CD8-positive, alpha-beta memory T cell (primary cell): ENCODE data around the gene LAMA3. TPM values are rescaled to one million over a fixed set of nuclear protein-coding genes. Genes with fewer than 3 reads are reported as not detected.

Experiments
- CTCF ChIA-PET: fragments of 350-600 bp; sonication (Branson Sonifier 250); formaldehyde crosslinking; loops from one replicate; lab custom pipeline; 2021; ENCODE audit warnings: antibody characterized with exemption; lab: Charles Lee
- POLR2A ChIA-PET: fragments of 350-600 bp; sonication (Branson Sonifier 250); formaldehyde crosslinking; loops from one replicate; lab custom pipeline; 2021; ENCODE audit warnings: antibody characterized with exemption; lab: Charles Lee
- DNase-seq, 5 donors: peaks; one replicate each; pipeline versions ENCODE4 v3.0.0 to v3.0.0-alpha.2; 2020 to 2022; ENCODE audit warnings: mixed read lengths in 1 of 5
- H3K27ac ChIP-seq: one replicate; pipeline ENCODE4 v1.7.0; 2013; ENCODE audit warnings: low read depth, mild to moderate bottlenecking, low read length, moderate library complexity
- H3K27me3 ChIP-seq: 2 replicates; pipeline ENCODE4 v1.7.0; 2013; ENCODE audit warnings: low read length, mild to moderate bottlenecking; ENCODE audit not compliant: insufficient read depth, poor library complexity, severe bottlenecking
- H3K36me3 ChIP-seq: 2 replicates; pipeline ENCODE4 v1.7.0; 2013; ENCODE audit warnings: mild to moderate bottlenecking, low read length, moderate library complexity; ENCODE audit not compliant: insufficient read depth
- H3K4me1 ChIP-seq: 2 replicates; pipeline ENCODE4 v1.7.0; 2013; ENCODE audit warnings: mild to moderate bottlenecking, low read length, moderate library complexity; ENCODE audit not compliant: insufficient read depth
- H3K4me3 ChIP-seq: 2 replicates; pipeline ENCODE4 v1.7.0; 2013; ENCODE audit warnings: mild to moderate bottlenecking, low read length
- H3K9me3 ChIP-seq: 2 replicates; pipeline ENCODE4 v1.7.0; 2013; ENCODE audit warnings: mild to moderate bottlenecking, low read length
- H3K27ac Mint-ChIP-seq, 8 donors: one replicate each; pipeline ENCODE4 v1.8.0; 2020 to 2021; ENCODE audit warnings: mixed read lengths in 8 of 8, mild to moderate bottlenecking in 6 of 8, inconsistent platforms in 3 of 8, moderate library complexity in 3 of 8
- H3K27me3 Mint-ChIP-seq, 2 donors: one replicate each; pipeline ENCODE4 v1.8.0; 2020 to 2021; ENCODE audit warnings: mixed read lengths in 2 of 2, mild to moderate bottlenecking in 1 of 2, moderate library complexity in 1 of 2
- H3K36me3 Mint-ChIP-seq, 3 donors: one replicate each; pipeline ENCODE4 v1.8.0; 2020 to 2021; ENCODE audit warnings: mixed read lengths in 3 of 3, inconsistent platforms in 1 of 3, mild to moderate bottlenecking in 1 of 3
- H3K4me1 Mint-ChIP-seq, 3 donors: one replicate each; pipeline ENCODE4 v1.8.0; 2020 to 2021; ENCODE audit warnings: mixed read lengths in 3 of 3, inconsistent platforms in 1 of 3, mild to moderate bottlenecking in 1 of 3
- H3K4me3 Mint-ChIP-seq, 7 donors: one replicate each; pipeline ENCODE4 v1.8.0; 2020 to 2021; ENCODE audit warnings: mixed read lengths in 7 of 7, mild to moderate bottlenecking in 6 of 7, moderate library complexity in 4 of 7, inconsistent platforms in 2 of 7
- H3K9me3 Mint-ChIP-seq, 5 donors: one replicate each; pipeline ENCODE4 v1.8.0; 2020 to 2022; ENCODE audit warnings: mixed read lengths in 5 of 5, mild to moderate bottlenecking in 3 of 5, moderate library complexity in 2 of 5, inconsistent platforms in 1 of 5
- polyA plus RNA-seq: library from polyadenylated mRNA; unstranded; fragments of 300-500 nt; fragmentation: Illumina TruSeq; gene quantifications from one replicate; pipeline ENCODE4 v1.2.3, GENCODE V29; 2021
- total RNA-seq, 2 experiments: library from RNA; stranded (reverse); gene quantifications; one replicate each; pipeline ENCODE4 v1.2.3, GENCODE V29; 2021

LAMA3 gene
- total and polyA plus RNA-seq, 3 experiments from 2014 or later: 0.47 TPM; not detected in 2

DNA sequence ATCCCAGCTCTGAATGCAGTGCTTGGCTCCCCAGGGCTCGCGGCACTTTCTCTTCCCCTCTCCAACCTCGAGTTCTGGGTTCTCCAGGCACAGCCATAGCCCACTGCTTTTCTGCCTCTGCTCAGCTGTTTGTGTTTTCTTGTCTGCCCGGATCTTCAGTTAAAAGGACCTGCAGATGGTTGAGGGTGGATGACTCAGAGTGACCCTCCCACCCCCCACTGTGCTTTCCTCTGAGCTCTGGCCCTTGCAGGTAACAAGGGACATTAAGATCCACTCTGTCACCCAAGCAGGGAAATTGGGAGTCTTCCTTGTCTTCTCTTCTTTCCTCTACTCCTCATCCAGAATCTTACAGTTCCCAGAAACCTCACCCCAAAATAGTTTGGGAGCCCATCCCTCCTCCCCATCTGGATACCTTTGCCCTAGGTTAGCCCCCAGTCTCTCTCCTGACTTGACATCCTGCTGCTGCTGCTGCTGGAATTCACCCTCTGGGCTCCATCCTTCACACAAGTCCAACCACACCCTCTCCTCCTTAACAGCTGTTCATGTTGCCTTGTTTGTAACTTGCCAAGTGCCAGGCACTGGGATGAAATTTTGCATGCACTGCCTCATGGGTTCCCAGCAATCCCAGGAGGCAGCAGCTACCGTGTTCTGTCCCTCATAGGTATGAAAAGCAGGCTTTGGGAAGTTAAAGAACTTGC lies 167.4 kb downstream of the LAMA3 start:
- Mint-ChIP-seq H3K4me3 (peak overlapping the region in 1 of 7 donors; percentile 71), H3K9me3 (no peaks in the 10 kb centered on the region), H3K27ac (peak overlapping the region in 3 of 8 donors; percentile 10 to 28 (median 14)), H3K4me1 (peaks cover 9 to 11% (median 11%) of the 10 kb centered on the region in 3 donors), H3K36me3 (no peaks in the 10 kb centered on the region), H3K27me3 (no peaks in the 10 kb centered on the region)
- CTCF ChIA-PET: no interaction called here
- no peaks in the 10 kb centered on the region for H3K27me3 ChIP-seq
- H3K36me3 ChIP-seq: no peaks in the 10 kb centered on the region
- H3K4me3 ChIP-seq: no peak overlapping the region
- no peak for DNase-seq
- POLR2A ChIA-PET: no interaction called here
- H3K27ac ChIP-seq: no peak overlapping the region
- H3K4me1 ChIP-seq: no peaks in the 10 kb centered on the region
- no peaks in the 10 kb centered on the region for H3K9me3 ChIP-seq

DNA sequence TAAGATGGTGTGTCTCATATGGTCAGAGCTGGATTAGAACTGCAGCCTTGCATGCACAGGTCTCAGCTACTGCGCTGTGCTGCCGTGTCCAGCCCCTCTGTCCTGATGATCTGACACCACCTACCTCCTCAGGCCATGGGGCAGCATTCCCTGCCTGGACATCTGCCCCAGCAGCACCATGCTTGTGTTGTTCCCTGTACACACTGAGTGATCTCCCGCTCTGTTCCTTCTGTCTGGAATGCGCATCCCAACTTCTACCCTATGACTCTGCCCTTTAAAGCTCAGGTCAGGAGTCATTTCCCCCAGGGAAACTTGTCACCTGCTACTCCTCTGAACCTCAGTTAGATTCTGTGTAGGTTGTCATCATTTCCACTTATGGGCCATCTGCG lies 167.9 kb downstream of the LAMA3 start:
- no peaks in the 10 kb centered on the region for H3K27me3 Mint-ChIP-seq
- no peak overlapping the region for H3K4me3 ChIP-seq
- H3K27me3 ChIP-seq: no peaks in the 10 kb centered on the region
- H3K4me3 Mint-ChIP-seq: no peak overlapping the region
- no peak overlapping the region for H3K27ac ChIP-seq
- H3K4me1 ChIP-seq: no peaks in the 10 kb centered on the region
- no peak for DNase-seq
- no peaks in the 10 kb centered on the region for H3K9me3 ChIP-seq
- peaks cover 12 to 13% (median 13%) of the 10 kb centered on the region in 3 donors for H3K4me1 Mint-ChIP-seq
- H3K9me3 Mint-ChIP-seq: no peaks in the 10 kb centered on the region
- ChIA-PET POLR2A (no interaction called here), CTCF (no interaction called here)
- no peaks in the 10 kb centered on the region for H3K36me3 Mint-ChIP-seq
- H3K27ac Mint-ChIP-seq: peak overlapping the region in 1 of 8 donors; percentile 43
- no peaks in the 10 kb centered on the region for H3K36me3 ChIP-seq

GRCh38 chr18:23857756-23858155 lies 168.5 kb downstream of the LAMA3 start:
- DNase-seq: no peak
- POLR2A ChIA-PET: interaction anchor here (0.5 kb wide), 1 partner anchor 776 kb away, joined by 3 read pairs; no protein-coding TSS in a partner anchor
- H3K36me3 ChIP-seq: no peaks in the 10 kb centered on the region
- no peaks in the 10 kb centered on the region for H3K36me3 Mint-ChIP-seq
- H3K9me3 ChIP-seq: no peaks in the 10 kb centered on the region
- H3K27me3 Mint-ChIP-seq: no peaks in the 10 kb centered on the region
- H3K4me3 Mint-ChIP-seq: no peak overlapping the region
- H3K27ac ChIP-seq: no peak overlapping the region
- CTCF ChIA-PET: no interaction called here
- H3K4me1 Mint-ChIP-seq: peaks cover 11 to 13% (median 13%) of the 10 kb centered on the region in 3 donors
- H3K4me3 ChIP-seq: no peak overlapping the region
- no peaks in the 10 kb centered on the region for H3K9me3 Mint-ChIP-seq
- no peaks in the 10 kb centered on the region for H3K27me3 ChIP-seq
- no peaks in the 10 kb centered on the region for H3K4me1 ChIP-seq
- H3K27ac Mint-ChIP-seq: peak overlapping the region in 1 of 8 donors; percentile 94

GRCh38 chr18:23859466-23860336 lies 170.4 kb downstream of the LAMA3 start:
- H3K27me3 ChIP-seq: no peaks in the 10 kb centered on the region
- no peaks in the 10 kb centered on the region for H3K36me3 ChIP-seq
- POLR2A ChIA-PET: no interaction called here
- CTCF ChIA-PET: interaction anchor here (1.0 to 1.2 kb wide), 2 partner anchors 16 to 59 kb away, joined by 3 read pairs; no protein-coding TSS in a partner anchor
- Mint-ChIP-seq H3K27me3 (no peaks in the 10 kb centered on the region), H3K27ac (peak overlapping the region in 3 of 8 donors; percentile 26 to 89 (median 29)), H3K4me3 (no peak overlapping the region), H3K36me3 (peaks cover 0 to 5% (median 0%) of the 10 kb centered on the region in 3 donors), H3K4me1 (peaks cover 24 to 28% (median 25%) of the 10 kb centered on the region in 3 donors), H3K9me3 (no peaks in the 10 kb centered on the region)
- no peaks in the 10 kb centered on the region for H3K9me3 ChIP-seq
- H3K4me3 ChIP-seq: no peak overlapping the region
- H3K27ac ChIP-seq: no peak overlapping the region
- H3K4me1 ChIP-seq: peaks cover 12% of the 10 kb centered on the region
- no peak for DNase-seq

- no peaks in the 10 kb centered on the region for H3K27me3 Mint-ChIP-seq
- CTCF ChIA-PET: no interaction called here
- H3K4me1 Mint-ChIP-seq: peaks cover 40 to 44% (median 41%) of the 10 kb centered on the region in 3 donors
- no peak for DNase-seq
- H3K27me3 ChIP-seq: no peaks in the 10 kb centered on the region
- H3K9me3 Mint-ChIP-seq: no peaks in the 10 kb centered on the region
- no peak overlapping the region for H3K4me3 ChIP-seq
- H3K9me3 ChIP-seq: no peaks in the 10 kb centered on the region
- peaks cover 28% of the 10 kb centered on the region for H3K4me1 ChIP-seq
- H3K36me3 Mint-ChIP-seq: peaks cover 0 to 5% (median 0%) of the 10 kb centered on the region in 3 donors
- H3K27ac Mint-ChIP-seq: no peak overlapping the region
- POLR2A ChIA-PET: no interaction called here
- H3K27ac ChIP-seq: no peak overlapping the region
- no peaks in the 10 kb centered on the region for H3K36me3 ChIP-seq
- H3K4me3 Mint-ChIP-seq: no peak overlapping the region
These were observed 172.1 kb downstream of the LAMA3 start for GRCh38 chr18:23861326-23861725.

DNA sequence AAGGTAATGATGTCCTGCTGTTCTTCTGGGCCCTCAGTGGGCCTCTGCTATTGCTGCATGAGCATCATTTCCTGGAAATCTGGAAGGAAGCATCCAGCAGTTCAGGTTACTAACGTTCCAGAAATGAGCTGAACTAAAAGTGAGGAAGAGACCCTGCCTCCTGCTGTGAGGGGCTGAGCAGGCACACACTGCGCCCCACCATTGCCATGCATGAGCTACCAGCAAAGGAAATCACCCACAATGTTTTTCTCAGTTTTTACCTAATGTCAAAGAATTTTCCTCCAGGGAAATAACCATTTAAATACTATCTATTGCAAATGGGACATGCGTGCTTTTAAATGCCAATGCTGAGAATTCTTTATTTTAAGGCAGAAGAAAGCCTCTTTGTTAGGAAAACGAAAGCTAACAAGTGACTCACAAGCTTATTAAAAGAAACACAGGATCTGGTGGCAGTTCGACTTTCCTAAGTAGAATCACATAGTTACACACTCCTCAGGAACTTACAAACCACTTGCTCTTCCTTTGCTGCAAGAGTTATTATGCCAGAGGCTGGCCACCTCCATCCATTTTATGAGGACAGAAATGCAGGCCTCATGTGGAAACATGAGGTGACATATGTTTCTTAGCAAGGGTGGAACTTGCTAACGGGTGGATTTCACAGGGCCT lies 172.7 kb downstream of the LAMA3 start:
- Mint-ChIP-seq H3K4me3 (no peak overlapping the region), H3K27me3 (no peaks in the 10 kb centered on the region)

GRCh38 chr18:23864624-23865023 lies 175.4 kb downstream of the LAMA3 start:
- DNase-seq: peak; percentile 16 to 71 (median 28)
- H3K27me3 ChIP-seq: no peaks in the 10 kb centered on the region
- POLR2A ChIA-PET: interaction anchor here (0.5 to 0.6 kb wide), 2 partner anchors 129 to 151 kb away, joined by 3 to 13 read pairs; no protein-coding TSS in a partner anchor
- peaks cover 40% of the 10 kb centered on the region for H3K4me1 ChIP-seq
- Mint-ChIP-seq H3K27ac (peak overlapping the region; percentile 72 to 97 (median 88)), H3K9me3 (no peaks in the 10 kb centered on the region), H3K36me3 (peaks cover 0 to 5% (median 0%) of the 10 kb centered on the region in 3 donors), H3K4me3 (peak overlapping the region in 5 of 7 donors; percentile 11 to 79 (median 61)), H3K27me3 (no peaks in the 10 kb centered on the region), H3K4me1 (peaks cover 57 to 66% (median 59%) of the 10 kb centered on the region in 3 donors)
- CTCF ChIA-PET: interaction anchor here (0.7 kb wide), 1 partner anchor 348 kb away, joined by 3 read pairs; no protein-coding TSS in a partner anchor
- H3K27ac ChIP-seq: peak overlapping the region; percentile 27
- no peaks in the 10 kb centered on the region for H3K9me3 ChIP-seq
- H3K4me3 ChIP-seq: peak overlapping the region; percentile 26
- H3K36me3 ChIP-seq: no peaks in the 10 kb centered on the region

More for the DNA sequence above, 172.7 kb downstream of the LAMA3 start:
- H3K9me3 ChIP-seq: no peaks in the 10 kb centered on the region
- Mint-ChIP-seq H3K4me1 (peaks cover 46 to 50% (median 47%) of the 10 kb centered on the region in 3 donors), H3K36me3 (peaks cover 0 to 5% (median 0%) of the 10 kb centered on the region in 3 donors), H3K27ac (peak overlapping the region in 7 of 8 donors; percentile 20 to 90 (median 77)), H3K9me3 (no peaks in the 10 kb centered on the region)
- no peaks in the 10 kb centered on the region for H3K27me3 ChIP-seq
- DNase-seq: no peak
- H3K27ac ChIP-seq: no peak overlapping the region
- ChIA-PET POLR2A (no interaction called here), CTCF (no interaction called here)
- no peak overlapping the region for H3K4me3 ChIP-seq
- no peaks in the 10 kb centered on the region for H3K36me3 ChIP-seq
- peaks cover 34% of the 10 kb centered on the region for H3K4me1 ChIP-seq
